IMR-90 (cell line): ENCODE data around the gene GABBR2. TPM values are rescaled to one million over a fixed set of nuclear protein-coding genes. Genes with fewer than 3 reads are reported as not detected.

Experiments
- ATAC-seq: fragments of 200-7000 bp; cut with Tn5 transposase; 2 replicates; pipeline ENCODE4 v1.9.1; 2020; ENCODE audit warnings: low read depth, mild to moderate bottlenecking, moderate library complexity
- BruUV-seq: library from RNA; stranded (reverse); fragments of 400-500 nt; replicated peaks from 2 replicates; lab custom pipeline; 2021; lab: Mats Ljungman, UMichigan
- CTCF ChIA-PET: fragments of 300-600 bp; formaldehyde crosslinking; extraction: SDS; loops from one replicate; lab custom pipeline; 2021; ENCODE audit warnings: antibody characterized with exemption; lab: Yijun Ruan, JAX
- POLR2A ChIA-PET: fragments of 300-600 bp; sonication (Branson Sonifier 250); formaldehyde crosslinking; loops from one replicate; lab custom pipeline; 2022; ENCODE audit warnings: antibody characterized with exemption; ENCODE audit not compliant: unreplicated experiment; lab: Charles Lee
- DNase-seq: peaks from one replicate; pipeline ENCODE4 v3.0.0; 2013
- H2AFZ ChIP-seq: replicated peaks from 2 replicates; pipeline ENCODE3; 2013; ENCODE audit warnings: low read length, mild to moderate bottlenecking; ENCODE audit not compliant: poor library complexity
- H2AK5ac ChIP-seq: 2 replicates; pipeline ENCODE4 v1.6.1; 2013; ENCODE audit warnings: low read depth, low read length, inconsistent platforms
- H2AK9ac ChIP-seq: replicated peaks from 2 replicates; pipeline ENCODE3; 2013; ENCODE audit warnings: mild to moderate bottlenecking, low read depth, low read length, moderate library complexity; ENCODE audit not compliant: poor library complexity
- H2BK120ac ChIP-seq: 2 replicates; pipeline ENCODE4 v1.6.1; 2013; ENCODE audit warnings: low read depth, low read length, inconsistent platforms
- H2BK15ac ChIP-seq: 3 replicates; pipeline ENCODE4 v1.6.1; 2013; ENCODE audit warnings: low read depth, low read length, inconsistent platforms
- H2BK20ac ChIP-seq: 2 replicates; pipeline ENCODE4 v1.6.1; 2013; ENCODE audit warnings: low read depth, mild to moderate bottlenecking, inconsistent platforms, low read length, moderate library complexity
- H2BK5ac ChIP-seq: 2 replicates; pipeline ENCODE4 v1.6.1; 2013; ENCODE audit warnings: mild to moderate bottlenecking, low read depth, low read length, inconsistent platforms; ENCODE audit not compliant: poor library complexity, severe bottlenecking
- H3K14ac ChIP-seq: replicated peaks from 2 replicates; pipeline ENCODE4 v1.6.1; 2013; ENCODE audit warnings: low read depth, low read length, inconsistent platforms
- H3K18ac ChIP-seq: 2 replicates; pipeline ENCODE4 v1.6.1; 2013; ENCODE audit warnings: low read depth, low read length, control low read depth
- H3K23ac ChIP-seq: 2 replicates; pipeline ENCODE4 v1.6.1; 2013; ENCODE audit warnings: low read depth, low read length, inconsistent platforms
- H3K27ac ChIP-seq: 2 replicates; pipeline ENCODE4 v1.5.1; 2013; ENCODE audit warnings: mild to moderate bottlenecking, control low read depth, low read length; ENCODE audit not compliant: insufficient read depth
- H3K27me3 ChIP-seq: 2 replicates; pipeline ENCODE4 v1.6.1; 2013; ENCODE audit warnings: low read length; ENCODE audit not compliant: control insufficient read depth, insufficient read depth
- H3K36me3 ChIP-seq: 2 replicates; pipeline ENCODE4 v1.6.1; 2013; ENCODE audit warnings: low read length, mixed read lengths; ENCODE audit not compliant: control insufficient read depth, insufficient read depth
- H3K4ac ChIP-seq: 2 replicates; pipeline ENCODE4 v1.6.1; 2013; ENCODE audit warnings: low read depth, low read length, inconsistent platforms
- H3K4me1 ChIP-seq: 2 replicates; pipeline ENCODE4 v1.6.1; 2013; ENCODE audit warnings: low read length, mixed read lengths; ENCODE audit not compliant: control insufficient read depth, insufficient read depth
- H3K4me2 ChIP-seq: 2 replicates; pipeline ENCODE4 v1.6.1; 2013; ENCODE audit warnings: low read depth, mild to moderate bottlenecking, control low read depth, low read length, moderate library complexity
- H3K4me3 ChIP-seq: 2 replicates; pipeline ENCODE4 v1.5.1; 2013; ENCODE audit warnings: low read depth, mild to moderate bottlenecking, control low read depth, low read length, moderate library complexity; ENCODE audit not compliant: insufficient read depth
- H3K56ac ChIP-seq: 2 replicates; pipeline ENCODE4 v1.6.1; 2013; ENCODE audit warnings: low read length, inconsistent platforms; ENCODE audit not compliant: insufficient read depth; ENCODE audit errors: extremely low read depth
- H3K79me1 ChIP-seq, 2 experiments: 2 replicates each; pipeline ENCODE4 v1.6.1; 2013; ENCODE audit warnings: low read length in 2 of 2, inconsistent platforms in 1 of 2, low read depth in 1 of 2
- H3K9ac ChIP-seq: 2 replicates; pipeline ENCODE4 v1.6.1; 2013; ENCODE audit warnings: low read depth, low read length, control low read depth
- H3K9me1 ChIP-seq: 2 replicates; pipeline ENCODE4 v1.6.1; 2013; ENCODE audit warnings: low read length, inconsistent platforms; ENCODE audit not compliant: insufficient read depth
- H3K9me3 ChIP-seq: 2 replicates; pipeline ENCODE4 v1.6.1; 2013; ENCODE audit warnings: low read length; ENCODE audit not compliant: control insufficient read depth, insufficient read depth
- H4K20me1 ChIP-seq: 2 replicates; pipeline ENCODE4 v1.6.1; 2013; ENCODE audit warnings: low read length, inconsistent platforms; ENCODE audit not compliant: insufficient read depth
- H4K5ac ChIP-seq: 2 replicates; pipeline ENCODE4 v1.6.1; 2013; ENCODE audit warnings: mild to moderate bottlenecking, low read depth, low read length, control low read depth
- H4K8ac ChIP-seq, 2 experiments: 2 replicates each; pipeline ENCODE4 v1.6.1; 2013; ENCODE audit warnings: low read depth in 2 of 2, low read length in 2 of 2, control low read depth in 1 of 2, inconsistent platforms in 1 of 2
- H4K91ac ChIP-seq: 2 replicates; pipeline ENCODE4 v1.6.1; 2013; ENCODE audit warnings: low read depth, low read length, inconsistent platforms; ENCODE audit not compliant: insufficient read depth
- SMC3 ChIP-seq: fragments of 150-350 bp; IDR thresholded peaks from 2 replicates; pipeline ENCODE4 v1.6.1; 2016; ENCODE audit warnings: low read depth, mild to moderate bottlenecking, antibody characterized with exemption, low read length, moderate library complexity
- USF2 ChIP-seq: fragments of 150-350 bp; IDR thresholded peaks from 2 replicates; pipeline ENCODE4 v1.6.1; 2017; ENCODE audit warnings: mild to moderate bottlenecking, antibody characterized with exemption, low read length, low read depth
- WGBS, 2 experiments: methylation state at CpG; one replicate each; pipeline versions ENCODE4 v1.1.5 to v1.1.7; 2013; ENCODE audit warnings: missing lambda C conversion rate in 2 of 2; ENCODE audit not compliant: insufficient read length in 1 of 2; ENCODE audit errors: extremely low coverage in 2 of 2; 5-methylcytosine and 5-hydroxymethylcytosine counted together
- dilution Hi-C: fragments of 300-500 bp; cut with HindIII; formaldehyde crosslinking; loops from one replicate; pipeline ENCODE4 v1.14.3; 2018; ENCODE audit warnings: low sequenced_read_pairs; ENCODE audit not compliant: unreplicated experiment
- in situ Hi-C: fragments of 300-500 bp; cut with MboI; formaldehyde crosslinking; loops from 3 replicates; pipeline ENCODE4 v1.14.3; 2019; ENCODE audit warnings: low sequenced_read_pairs, inconsistent platforms, mixed read lengths
- intact Hi-C: fragments of 100-400 bp; cut with micrococcal nuclease; formaldehyde crosslinking; loops from 2 replicates; pipeline ENCODE4 v1.10.0; 2022
- polyA plus RNA-seq, 3 experiments: library from polyadenylated mRNA; depleted of rRNA; stranded (reverse); fragments of >200 nt; gene quantifications; 2 replicates each; pipeline ENCODE4 v1.2.3, GENCODE V29; 2012; ENCODE audit warnings: low replicate concordance in 1 of 3
- total RNA-seq: library from RNA; depleted of rRNA; stranded (reverse); fragments of >200 nt; gene quantifications from 2 replicates; pipeline ENCODE4 v1.2.3, GENCODE V29; 2012

Gene GABBR2
- total and polyA plus RNA-seq, 2 of the 4 experiments (the other 2 are of a cell fraction) = 14.2 to 20.3 TPM

DNA sequence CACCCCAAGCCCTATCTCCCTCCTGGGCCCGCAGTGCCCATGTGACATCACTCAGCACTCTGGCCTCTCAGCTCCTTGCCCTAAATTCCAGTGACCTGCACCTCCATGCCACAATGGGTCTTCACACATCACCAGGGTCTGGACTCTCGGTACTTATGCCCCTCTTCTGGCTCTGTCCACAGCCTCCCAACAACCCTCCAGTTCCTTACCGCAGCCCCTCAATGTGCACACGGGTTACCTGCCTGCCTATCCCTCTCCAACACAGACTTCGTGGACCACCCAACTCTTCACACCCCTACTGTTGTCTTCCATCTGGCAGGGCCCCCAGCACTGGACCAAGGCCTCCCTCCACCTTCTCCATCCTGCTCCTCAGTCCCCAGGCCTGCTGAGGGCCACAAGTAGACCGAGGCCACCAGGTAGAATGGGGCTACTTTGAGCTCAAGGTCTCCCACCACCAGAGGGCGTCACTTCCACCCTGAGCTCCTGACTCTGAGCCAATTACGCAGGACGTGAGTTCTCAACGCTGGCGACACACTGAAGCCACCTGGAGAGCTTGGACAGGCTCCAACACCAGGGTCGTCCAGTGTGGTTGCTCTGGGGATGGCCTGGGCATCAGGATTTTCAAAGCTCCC is 172.1 kb downstream of the GABBR2 start:
- Histone ChIP-seq H2BK120ac (no peak overlapping the region), H3K18ac (no peak overlapping the region), H4K91ac (no peak overlapping the region), H2AK9ac (no peak overlapping the region), H2AK5ac (no peak overlapping the region), H4K20me1 (no peaks in the 10 kb centered on the region), H2AFZ (no peak overlapping the region), H3K23ac (no peak overlapping the region), H2BK15ac (no peak overlapping the region), H3K14ac (no peak overlapping the region), H3K79me1 (peaks cover 4 to 24% of the 10 kb centered on the region in 2 experiments; a peak in 3 of 4 replicates), H3K4me1 (peaks cover 8% of the 10 kb centered on the region), H2BK5ac (no peak overlapping the region), H3K36me3 (peaks cover 2% of the 10 kb centered on the region; the same call in 1 of the 2 replicates), H2BK20ac (no peak overlapping the region), H3K27me3 (no peaks in the 10 kb centered on the region), H3K4ac (no peak overlapping the region), H3K27ac (no peak overlapping the region), H3K9ac (no peak overlapping the region), H3K9me1 (peaks cover 13% of the 10 kb centered on the region), H4K8ac (no peak overlapping the region), H3K9me3 (no peaks in the 10 kb centered on the region), H3K4me3 (no peak overlapping the region), H3K56ac (no peak overlapping the region), H3K4me2 (no peak overlapping the region), H4K5ac (no peak overlapping the region)
- ChIA-PET CTCF (no interaction called here), POLR2A (no interaction called here)
- intact Hi-C loops = no loop called here
- no peak for TF ChIP-seq USF2
- peak; percentile 18; the same call in 1 of the 2 replicates for TF ChIP-seq SMC3
- no TSS peak for BruUV-seq
- 79% methylated on average over 2 of the region's 12 CpGs; no CpG with 5 or more reads in 1 of the 2 experiments for WGBS, 2 experiments
- DNase-seq (no peak), ATAC-seq (no peak)
- in situ Hi-C loops = no loop called here
- dilution Hi-C loops = no loop called here
